Hepatic stellate cell (primary cell): ENCODE data around the gene CASQ2.

Experiments used
- DNase-seq: peaks from one replicate; pipeline ENCODE4 v3.0.0; 2011; ENCODE audit warnings: low spot score

The CASQ2 gene

DNA sequence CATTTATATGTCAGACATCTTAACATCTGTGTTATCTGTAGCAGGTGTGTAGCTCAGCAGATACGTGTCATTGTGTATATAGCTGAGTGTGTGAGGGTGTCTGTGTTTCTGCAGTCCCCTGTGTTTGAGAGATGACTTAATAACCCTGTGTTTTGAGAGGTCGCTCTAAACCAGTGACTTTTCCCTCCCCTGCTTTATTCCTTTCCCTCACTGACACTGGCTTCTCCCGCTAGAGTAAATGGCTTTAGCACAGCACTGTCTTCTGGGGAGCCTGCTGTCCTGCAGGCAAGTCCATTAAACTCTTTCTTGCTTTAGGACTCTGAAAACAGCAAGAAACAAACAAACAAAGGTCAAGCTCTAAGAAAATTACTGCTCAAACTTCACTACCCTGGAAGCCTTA, 73.7 kb downstream of the CASQ2 start:
- no peak for DNase-seq

DNA sequence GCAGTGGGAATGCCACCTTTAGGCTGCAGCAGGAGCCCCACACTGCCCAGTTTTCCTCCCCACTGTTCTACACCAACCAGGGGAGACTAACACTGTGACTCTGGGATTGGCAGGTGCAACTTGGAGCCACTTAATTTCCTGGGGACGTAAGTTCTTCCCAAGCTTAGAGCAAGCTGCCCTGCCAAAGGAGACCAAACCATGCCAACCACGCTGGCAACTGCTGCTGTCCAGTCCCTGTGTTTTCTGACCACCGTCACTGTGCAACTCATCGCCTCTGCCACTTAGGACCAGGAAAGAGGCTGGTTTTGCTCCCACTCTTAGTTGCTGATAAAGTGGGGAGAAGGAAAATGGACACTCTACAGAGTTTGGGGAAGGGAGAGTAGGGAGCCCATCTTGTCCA, 76.3 kb downstream of the CASQ2 start:
- DNase-seq: no peak

DNA sequence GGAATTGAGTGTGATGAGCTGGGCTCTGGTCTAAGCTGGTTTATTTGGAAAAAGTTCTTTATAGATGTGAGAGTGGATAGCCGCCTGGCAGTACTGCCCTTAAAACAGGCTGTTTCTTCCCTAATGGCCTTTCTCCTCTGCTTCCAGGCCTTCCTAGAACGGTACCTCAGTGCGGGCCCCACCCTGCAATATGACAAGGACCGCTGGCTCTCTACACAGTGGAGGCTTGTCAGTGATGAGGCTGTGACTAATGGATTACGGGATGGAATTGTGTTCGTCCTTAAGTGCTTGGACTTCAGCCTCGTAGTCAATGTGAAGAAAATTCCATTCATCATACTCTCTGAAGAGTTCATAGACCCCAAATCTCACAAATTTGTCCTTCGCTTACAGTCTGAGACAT, 77.5 kb downstream of the CASQ2 start:
- no peak for DNase-seq

DNA sequence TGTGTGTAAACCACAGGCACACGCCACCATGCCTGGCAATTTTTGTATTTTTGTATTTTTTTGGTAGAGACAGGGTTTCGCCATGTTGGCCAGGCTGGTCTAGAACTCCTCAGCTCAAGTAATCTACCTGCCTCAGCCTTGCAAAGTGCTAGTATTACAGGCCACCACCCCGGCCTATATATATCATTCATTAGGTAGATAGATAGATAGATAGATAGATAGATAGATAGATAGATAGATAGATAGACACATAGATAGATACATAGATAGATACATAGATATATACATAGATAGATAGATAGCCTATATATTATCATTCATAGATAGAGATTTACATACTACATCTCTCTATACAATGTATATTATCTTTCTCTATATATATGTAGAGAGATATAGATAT, 80.8 kb downstream of the CASQ2 start:
- DNase-seq: no peak

DNA sequence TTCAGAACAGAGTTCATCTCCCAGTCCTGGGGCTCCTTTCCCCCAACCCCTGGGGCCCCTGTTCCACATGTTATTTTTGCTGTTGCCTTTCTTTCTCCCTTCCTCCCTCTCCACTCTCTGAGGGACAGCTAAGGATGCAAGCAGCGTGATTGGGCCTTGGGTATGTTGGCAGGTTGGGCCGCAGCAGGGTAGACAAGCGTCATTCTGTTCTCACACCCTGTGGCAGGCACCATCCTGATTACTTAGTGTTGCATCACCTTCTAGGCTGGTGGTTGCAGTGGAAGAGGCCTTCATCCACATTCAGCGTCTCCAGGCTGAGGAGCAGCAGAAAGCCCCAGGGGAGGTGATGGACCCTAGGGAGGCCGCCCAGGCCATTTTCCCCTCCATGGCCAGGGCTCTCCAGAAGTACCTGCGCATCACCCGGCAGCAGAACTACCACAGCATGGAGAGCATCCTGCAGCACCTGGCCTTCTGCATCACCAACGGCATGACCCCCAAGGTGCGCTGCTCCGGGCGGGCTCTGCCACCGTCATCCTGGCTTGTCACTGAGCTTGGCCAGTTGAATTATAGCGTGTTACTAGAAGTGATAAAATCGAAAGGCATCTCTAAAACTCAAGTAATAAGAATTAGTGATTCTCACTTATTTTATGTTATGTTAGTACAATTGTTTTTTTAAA, 83.3 kb downstream of the CASQ2 start:
- DNase-seq: no peak

DNA sequence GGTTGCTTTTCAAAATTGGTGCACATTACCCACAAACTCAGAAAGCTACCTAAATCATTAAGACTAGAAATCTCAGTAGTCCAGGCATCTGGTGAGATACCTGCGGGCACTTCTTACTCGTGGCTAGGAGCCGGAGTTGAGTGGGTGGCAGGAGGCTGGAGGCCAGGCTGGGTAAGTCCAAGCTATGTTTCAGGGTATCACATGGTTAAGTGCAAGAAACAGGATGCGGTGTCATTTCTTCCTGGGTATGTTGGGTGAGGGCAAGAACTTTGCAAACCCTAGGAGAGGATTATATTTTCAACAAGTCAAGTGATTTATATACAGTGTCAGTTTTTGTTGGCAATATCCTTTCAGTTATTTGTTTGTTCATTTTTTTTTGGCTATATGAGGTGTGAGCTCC, 85.7 kb downstream of the CASQ2 start:
- DNase-seq: no peak

DNA sequence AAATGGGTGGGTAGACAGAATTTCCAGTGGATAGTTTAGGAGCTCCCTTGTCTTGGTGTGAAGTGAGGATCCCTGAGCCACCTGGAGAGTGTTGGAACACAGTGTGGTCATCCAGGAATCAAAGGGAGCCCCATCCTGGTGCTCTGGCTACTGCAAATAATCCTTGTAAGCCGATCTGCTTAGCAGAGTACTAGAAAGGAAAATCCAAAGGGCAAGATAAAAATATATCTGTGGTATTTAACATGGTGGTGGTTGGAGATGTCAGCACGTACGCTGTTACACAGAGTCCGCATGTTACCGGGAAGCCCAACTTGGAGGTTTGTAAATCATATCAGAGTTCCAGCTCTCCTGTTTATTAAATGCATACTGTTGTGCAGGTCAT, 87.8 kb downstream of the CASQ2 start:
- DNase-seq: no peak

DNA sequence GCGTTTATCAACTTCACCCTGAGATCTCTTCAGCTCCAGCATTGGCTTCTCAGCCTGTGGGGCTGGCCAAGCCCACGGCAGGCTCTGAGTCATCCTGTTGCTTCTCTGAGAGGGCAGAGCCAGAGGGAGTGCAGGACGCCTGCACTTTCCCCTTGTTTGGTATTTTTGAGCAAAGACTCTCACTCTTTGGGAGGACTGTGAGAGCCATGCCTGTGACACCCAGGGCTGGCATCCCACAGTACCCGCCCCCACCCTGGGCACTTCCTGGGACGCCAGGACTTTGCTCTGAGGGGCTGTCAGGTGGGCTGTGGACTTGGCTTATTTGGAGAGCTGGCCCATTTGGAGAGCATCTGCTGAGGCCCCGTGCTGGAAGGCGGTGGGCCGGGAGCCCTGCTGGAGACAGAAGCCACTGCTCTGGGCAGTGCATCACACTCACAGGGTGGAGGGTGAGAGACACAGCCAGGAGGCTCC, 89.3 kb downstream of the CASQ2 start:
- DNase-seq: peak; percentile 80

DNA sequence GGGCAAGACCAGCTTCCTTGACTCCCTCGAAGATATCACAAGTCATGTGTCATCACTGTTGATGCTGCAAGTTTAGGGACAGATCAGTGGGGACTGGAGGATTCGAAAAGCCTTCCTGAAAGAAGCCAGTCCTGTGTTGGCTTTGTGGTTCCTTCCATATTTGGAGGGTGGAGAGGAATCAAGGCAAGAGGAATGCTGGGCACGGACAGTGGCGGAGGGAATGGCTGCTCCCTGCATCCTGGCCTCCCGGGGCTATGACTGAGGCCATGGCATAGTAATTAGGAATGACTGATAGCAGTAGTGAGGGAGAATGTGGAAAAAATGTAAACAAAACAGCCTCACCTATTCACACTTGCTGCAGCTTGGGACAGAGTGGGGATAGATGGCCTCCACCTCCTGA, 90.4 kb downstream of the CASQ2 start:
- no peak for DNase-seq

DNA sequence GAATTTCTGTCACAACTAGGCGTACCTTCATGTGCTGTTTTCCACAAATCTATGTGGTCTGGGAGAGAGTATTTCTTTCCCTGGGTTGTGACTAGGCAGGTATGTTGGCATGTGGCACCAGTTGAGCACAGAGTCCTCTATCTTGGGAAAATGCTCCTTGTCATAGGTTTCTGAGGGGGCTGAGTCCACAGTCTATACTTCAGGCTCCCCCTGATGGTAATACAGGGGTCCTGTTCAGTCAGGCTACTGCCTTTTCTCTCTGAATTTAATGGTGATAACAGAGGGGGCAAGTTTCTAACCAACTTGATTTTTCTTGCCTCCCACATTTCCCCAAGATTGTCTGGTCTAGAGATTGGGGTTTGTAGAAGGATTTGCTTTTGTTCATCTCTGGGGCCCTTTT, 90.9 kb downstream of the CASQ2 start:
- no peak for DNase-seq

DNA sequence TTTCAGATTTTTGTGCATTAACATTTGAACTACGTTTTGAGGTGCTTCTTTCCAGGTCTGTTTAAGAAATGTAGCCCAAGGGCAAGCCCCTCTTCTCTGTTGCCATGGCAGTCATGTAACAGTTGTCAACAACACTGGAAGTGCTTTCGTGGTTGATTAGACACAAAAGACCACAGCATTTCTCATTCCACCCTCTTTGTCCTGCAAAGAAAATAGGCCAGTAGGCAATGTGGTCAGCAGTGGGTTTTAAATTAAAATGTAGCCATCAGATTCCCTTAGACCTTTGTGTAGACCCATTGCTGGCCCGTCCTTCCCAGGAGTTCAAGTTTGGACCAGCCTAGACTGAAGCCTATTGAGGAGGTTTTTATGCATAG, 91.3 kb downstream of the CASQ2 start:
- no peak for DNase-seq

DNA sequence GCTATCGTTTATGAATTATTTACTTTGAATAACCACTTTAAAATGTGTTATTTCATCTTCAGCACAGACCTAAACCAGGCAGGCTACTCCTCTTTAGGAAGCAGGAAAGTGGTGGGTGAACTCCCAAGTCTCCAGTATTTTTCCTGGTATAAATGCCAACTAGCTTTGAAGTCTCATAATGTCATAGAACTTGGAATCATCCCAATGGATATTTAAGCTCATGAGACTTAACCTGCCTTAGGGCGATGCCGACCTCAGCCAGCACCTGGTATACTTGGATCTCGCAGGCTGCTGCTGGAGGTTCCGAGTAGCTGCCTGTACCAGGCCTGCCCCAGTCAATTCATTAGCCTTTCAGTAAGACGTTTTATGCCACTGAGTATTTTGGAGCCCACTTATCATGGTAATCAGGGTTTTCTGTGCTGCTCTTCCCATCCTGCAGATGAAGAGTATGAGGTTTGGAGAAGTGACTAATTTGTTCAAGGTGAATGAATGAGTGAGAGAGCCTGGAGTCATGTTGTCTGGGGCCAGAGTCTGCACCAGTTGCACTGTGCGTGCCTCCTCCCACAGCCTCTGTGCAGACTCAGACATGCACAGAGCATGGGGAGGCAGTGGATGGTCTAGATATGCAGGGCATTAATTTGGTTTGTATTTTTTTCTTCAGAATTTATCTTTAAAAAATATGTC, 91.9 kb downstream of the CASQ2 start:
- DNase-seq: no peak

DNA sequence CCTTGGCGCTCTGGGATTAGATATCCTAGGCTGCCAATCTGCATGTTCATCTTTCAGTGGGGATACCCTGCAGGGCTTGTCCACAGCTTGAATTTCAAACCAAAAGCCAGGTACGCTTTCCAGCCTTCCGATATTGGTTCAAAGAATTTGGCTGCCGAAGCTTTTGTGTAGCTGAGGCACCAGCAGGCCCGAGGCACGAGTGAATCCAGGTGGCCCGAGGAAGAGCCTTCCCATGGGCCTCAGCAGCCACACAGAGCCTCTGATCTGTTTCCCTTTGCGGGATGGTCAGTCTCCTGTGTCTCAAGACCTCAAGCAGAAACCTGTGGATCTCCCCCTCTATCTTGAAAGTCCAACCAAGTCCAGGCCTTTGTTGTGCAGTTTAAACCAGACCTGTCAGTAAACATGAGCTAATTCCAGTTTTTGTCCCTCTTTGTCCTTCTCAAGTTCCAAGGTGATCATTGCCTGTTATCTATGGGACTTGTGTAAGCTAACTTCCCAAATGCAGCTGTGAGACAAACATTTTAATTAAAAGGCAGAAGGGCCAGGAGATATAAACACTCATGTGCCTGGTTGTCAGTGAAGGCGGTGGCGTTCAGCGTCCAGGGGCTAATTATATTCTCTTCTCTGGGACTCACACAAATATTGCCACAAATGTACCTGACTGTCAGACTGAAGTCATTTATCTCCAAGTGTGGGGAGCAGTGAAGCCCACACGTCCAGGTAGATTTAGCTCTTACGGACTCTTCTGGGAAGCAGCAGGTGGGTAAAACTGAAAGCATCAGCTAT, 96.1 kb downstream of the CASQ2 start:
- no peak for DNase-seq

DNA sequence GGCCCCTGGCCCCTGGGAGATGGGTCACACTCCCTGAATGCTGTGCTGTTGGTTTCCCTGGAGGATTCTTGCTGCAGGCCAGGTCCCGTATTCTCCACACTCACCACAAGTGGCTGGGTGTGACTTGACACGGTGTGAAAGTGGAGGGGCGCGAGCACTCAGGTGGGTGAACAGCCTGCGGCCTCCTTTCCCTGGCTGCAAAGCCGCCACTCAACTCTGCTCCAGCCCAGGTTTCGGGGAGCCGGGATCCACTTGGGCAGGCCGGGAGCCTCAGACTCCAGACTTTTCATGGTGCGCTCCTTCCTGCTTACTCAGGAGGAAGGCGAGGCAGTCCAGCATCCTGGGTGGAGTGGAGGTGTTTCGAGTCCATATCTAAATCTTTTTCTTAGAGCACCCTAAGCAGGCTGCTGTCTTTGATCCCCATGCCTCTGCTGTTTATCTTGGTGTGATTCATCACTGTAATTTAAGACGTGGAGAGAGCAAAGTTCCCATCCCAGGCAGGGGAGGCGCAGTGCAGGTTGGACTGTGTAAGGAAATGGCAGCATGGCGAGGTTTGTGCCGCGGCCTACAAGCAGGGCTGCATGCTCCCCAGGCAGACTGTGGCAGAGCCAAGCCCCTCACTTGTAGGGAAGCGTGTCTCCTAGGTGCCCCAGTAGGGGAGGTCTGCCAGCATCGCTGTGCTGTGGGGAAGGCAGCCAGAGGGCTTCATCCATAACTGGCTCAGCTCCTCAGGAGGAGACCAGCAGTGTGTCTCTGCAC, 97.2 kb downstream of the CASQ2 start:
- DNase-seq: no peak

DNA sequence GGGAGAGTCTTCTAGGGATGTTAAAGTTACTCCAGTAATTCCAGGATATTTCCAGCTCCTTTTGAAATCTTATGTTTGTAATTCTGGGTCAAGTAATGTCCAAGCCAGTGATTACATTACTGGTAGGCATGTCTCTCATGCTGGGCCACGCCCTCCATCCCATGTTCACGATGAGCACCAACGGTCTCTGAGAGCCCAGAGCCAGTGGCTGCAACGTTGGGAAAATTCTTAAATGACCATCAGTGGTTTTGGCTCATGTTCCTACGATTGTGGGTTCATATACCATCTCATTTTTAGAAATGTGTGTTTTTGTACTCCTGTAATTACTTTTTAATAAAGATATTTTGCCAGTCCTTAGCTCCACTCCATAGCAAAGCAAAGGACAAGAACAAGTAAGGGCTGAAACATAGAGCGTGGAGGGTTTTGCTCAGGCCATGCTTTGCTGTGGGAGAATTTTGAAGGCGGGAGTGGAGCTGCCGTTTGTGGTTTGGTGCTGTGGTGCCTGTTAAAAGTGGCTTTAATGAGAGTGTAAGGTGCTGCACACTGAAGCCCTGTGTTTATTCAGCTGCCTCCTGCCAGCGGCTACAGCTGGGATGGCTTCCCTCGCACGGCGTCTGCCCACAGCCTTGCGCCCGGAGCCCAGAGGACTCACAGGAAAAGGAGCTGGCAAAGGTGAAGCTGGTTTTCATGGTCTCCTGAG, 97.9 kb downstream of the CASQ2 start:
- DNase-seq: no peak

DNA sequence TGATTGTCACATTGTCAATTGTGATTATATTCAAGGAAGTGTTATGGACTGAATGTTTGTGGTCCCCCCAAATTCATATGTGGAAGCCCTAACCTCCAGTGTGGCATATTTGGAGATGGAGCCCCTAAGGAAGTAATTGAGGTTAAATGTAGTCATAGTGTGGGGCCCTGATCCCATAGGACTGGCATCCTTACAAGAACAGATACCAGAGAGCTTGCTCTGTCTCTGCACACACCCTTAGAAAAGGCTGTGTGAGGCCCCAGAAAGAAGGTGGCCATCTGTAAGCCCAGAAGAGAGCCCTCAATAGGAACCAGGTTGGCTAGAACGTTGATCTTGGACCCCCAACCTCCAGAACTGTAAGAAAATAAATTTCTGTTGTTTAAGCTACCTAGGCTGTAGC, 98.6 kb downstream of the CASQ2 start:
- no peak for DNase-seq

DNA sequence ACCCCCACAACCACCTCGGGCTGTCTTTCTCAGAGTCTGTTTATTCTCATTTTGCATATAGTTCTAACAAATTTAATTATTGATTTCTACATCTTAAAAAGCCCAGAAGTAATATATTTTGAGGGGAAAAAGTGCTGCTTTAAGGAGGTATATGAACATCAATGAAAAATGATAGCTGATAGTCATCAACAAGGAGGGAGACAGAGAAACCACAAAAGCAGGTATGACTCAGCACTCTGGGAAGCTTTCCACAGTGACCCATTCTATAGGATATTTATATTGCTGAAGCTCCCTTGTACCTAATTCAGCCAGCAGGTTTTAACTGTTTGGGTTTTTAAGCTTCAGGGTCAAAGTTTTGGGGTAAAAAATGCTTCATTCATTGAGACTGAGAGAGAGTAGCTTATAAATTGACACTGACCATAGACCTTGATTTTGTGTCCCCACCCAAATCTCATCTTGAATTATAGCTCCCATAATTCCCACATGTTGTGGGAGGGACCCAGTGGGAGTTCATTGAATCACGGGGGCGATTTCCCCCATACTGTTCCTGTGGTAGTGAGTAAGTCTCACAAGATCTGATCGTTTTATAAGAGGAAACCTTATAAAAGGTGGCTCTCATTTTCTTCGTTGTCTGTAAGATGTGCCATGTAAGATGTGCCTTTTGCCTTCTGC, 99.4 kb downstream of the CASQ2 start:
- DNase-seq: peak; percentile 44

DNA sequence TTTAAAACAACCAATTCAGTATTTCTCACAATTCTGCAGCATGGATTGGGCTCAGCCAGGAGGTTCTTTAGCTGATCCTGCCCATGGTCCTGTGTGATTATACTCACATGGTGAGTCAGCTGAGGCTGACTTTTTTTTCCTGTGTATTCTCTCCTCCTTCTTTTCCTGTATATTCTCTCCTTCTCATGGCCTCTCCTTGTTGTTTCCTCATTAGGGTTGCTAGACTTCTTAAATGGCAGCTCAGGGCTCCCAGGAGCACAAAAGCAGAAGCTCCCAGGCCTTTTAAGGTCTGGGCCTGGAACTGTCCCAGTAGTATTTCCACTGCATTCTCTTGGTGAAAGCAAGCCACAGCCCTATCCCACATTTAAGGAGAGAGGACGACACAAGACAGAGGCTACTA, 99.9 kb downstream of the CASQ2 start:
- DNase-seq: no peak

DNA sequence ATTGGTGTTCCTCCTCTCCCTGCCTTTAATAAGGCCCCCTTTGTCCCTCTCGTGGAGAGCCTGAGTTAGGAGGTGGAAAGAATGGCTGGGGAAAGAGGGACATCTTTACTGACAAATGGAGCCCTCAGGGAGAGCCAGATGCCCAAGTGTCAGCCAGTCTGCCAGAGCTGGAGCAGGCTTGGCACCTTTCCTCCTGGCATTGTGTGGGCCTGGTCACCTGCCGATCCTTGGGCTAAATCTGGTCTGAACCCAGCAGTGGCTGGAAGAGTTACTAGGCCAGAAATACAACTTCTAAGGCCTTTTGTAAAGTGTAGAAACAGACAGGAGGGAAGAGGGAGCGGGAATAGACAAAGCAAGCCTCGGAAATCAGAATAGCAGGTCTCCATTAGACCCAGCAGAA, 101.8 kb downstream of the CASQ2 start:
- DNase-seq: no peak

DNA sequence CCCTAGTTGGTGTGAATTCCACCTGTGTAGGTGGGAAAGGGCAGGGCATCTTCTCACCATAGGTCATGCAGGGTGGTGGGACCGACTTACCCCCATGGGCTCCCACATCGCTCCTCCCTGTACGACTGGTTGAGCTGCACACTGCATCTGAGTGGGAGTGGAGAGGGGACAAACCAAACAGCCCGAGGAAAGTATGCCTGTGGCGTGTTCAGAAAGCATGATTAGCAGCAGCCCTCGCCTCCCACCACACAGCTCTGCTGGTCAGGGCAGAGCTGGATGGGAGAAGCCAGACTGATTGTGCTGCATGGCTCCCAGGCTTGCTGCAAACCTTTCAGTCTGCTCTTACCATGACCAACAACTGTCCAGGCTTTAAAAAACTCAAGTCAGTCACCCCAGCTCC, 102.3 kb downstream of the CASQ2 start:
- no peak for DNase-seq

DNA sequence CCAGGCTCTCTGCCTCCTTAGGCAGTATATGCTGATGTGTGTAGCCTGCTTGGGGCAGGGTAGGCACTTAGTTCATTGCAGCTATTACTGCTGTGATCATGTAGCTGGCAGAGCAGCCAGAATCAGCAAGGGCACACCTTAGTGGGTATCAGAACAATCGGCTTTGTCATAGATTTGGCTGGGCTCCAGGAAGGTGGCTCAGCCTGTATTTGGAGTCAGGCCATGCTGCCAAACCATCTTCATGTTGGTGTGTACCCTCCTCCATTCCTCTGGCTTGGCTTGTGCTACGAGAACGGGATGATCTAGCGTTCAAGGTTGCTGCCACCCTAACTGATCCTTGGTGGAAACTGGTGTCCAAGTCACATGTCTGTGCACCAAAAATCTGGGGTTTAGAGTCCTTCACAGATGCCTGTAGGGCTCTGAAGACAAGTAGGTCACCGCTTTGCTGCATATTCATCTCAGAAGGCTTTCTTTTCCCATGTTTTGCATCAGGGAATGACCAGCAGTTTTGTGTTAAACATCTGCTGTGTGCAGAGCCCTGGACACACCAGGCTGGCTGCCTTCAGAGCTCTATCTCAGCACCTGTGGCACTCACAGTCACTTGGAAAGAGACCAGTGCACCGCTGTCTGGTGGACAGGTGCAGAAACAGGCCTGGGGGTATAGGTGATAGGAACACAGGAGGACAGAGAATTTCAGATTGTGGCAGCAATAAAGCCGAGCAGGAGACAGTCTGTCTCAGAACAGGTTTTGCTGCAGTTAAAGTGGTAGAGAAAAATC, 103.0 kb downstream of the CASQ2 start:
- DNase-seq: no peak
